T-helper 2 cell treated with Interferon-gamma antibody and Interleukin-4, amounts not matched to agents 5 μg/mL and 100 μg/mL, for 36 hours (primary cell): ENCODE data around the gene MED14.

Experiments used
- DNase-seq: peaks from one replicate; pipeline ENCODE4 v3.0.0; 2021; ENCODE audit warnings: low spot score
- H3K27ac Mint-ChIP-seq: one replicate; pipeline ENCODE4 v1.8.0; 2021; ENCODE audit warnings: mild to moderate bottlenecking, mixed read lengths
- H3K27me3 Mint-ChIP-seq: one replicate; pipeline ENCODE4 v1.8.0; 2021; ENCODE audit warnings: low read depth, mixed read lengths
- H3K36me3 Mint-ChIP-seq: one replicate; pipeline ENCODE4 v1.8.0; 2021; ENCODE audit warnings: low read depth, mixed read lengths
- H3K4me1 Mint-ChIP-seq: one replicate; pipeline ENCODE4 v1.8.0; 2021; ENCODE audit warnings: low read depth, mixed read lengths
- H3K4me3 Mint-ChIP-seq: one replicate; pipeline ENCODE4 v1.8.0; 2022; ENCODE audit warnings: mild to moderate bottlenecking, moderate library complexity, mixed read lengths
- H3K9me3 Mint-ChIP-seq: one replicate; pipeline ENCODE4 v1.8.0; 2021; ENCODE audit warnings: mixed read lengths

Gene MED14

GRCh38 chrX:40628506-40628905, 106.8 kb downstream of the MED14 start:
- no peak for DNase-seq
- no peak overlapping the region for H3K4me3 Mint-ChIP-seq
- no peaks in the 10 kb centered on the region for H3K9me3 Mint-ChIP-seq
- H3K4me1 Mint-ChIP-seq = no peaks in the 10 kb centered on the region
- no peaks in the 10 kb centered on the region for H3K27me3 Mint-ChIP-seq
- H3K36me3 Mint-ChIP-seq = peaks cover 21% of the 10 kb centered on the region
- no peak overlapping the region for H3K27ac Mint-ChIP-seq

GRCh38 chrX:40625294-40625693, 110.0 kb downstream of the MED14 start:
- H3K27ac Mint-ChIP-seq = no peak overlapping the region
- peaks cover 8% of the 10 kb centered on the region for H3K36me3 Mint-ChIP-seq
- no peaks in the 10 kb centered on the region for H3K9me3 Mint-ChIP-seq
- no peaks in the 10 kb centered on the region for H3K4me1 Mint-ChIP-seq
- no peaks in the 10 kb centered on the region for H3K27me3 Mint-ChIP-seq
- DNase-seq = no peak
- no peak overlapping the region for H3K4me3 Mint-ChIP-seq

- Mint-ChIP-seq H3K27ac (no peak overlapping the region), H3K36me3 (peaks cover 8% of the 10 kb centered on the region), H3K4me3 (no peak overlapping the region), H3K9me3 (no peaks in the 10 kb centered on the region), H3K27me3 (no peaks in the 10 kb centered on the region), H3K4me1 (no peaks in the 10 kb centered on the region)
- DNase-seq = no peak
These were observed 111.7 kb downstream of the MED14 start for GRCh38 chrX:40623665-40624064.

GRCh38 chrX:40623139-40623536, 112.2 kb downstream of the MED14 start, which contains the start of gene MPC1L:
Gene MPC1L, plus strand, starts transcription at chrX:40623428. Its CDS starts 138 bp downstream, at chrX:40623566.
- H3K9me3 Mint-ChIP-seq = no peaks in the 10 kb centered on the region
- no peaks in the 10 kb centered on the region for H3K4me1 Mint-ChIP-seq
- H3K4me3 Mint-ChIP-seq = no peak within 1 kb of the TSS
- H3K27ac Mint-ChIP-seq = no peak within 1 kb of the TSS
- DNase-seq = no peak
- H3K27me3 Mint-ChIP-seq = no peaks in the 10 kb centered on the region
- H3K36me3 Mint-ChIP-seq = peaks cover 5% of the 10 kb centered on the region

- DNase-seq = no peak
- Mint-ChIP-seq H3K27ac (no peak overlapping the region), H3K9me3 (no peaks in the 10 kb centered on the region), H3K4me1 (no peaks in the 10 kb centered on the region), H3K27me3 (no peaks in the 10 kb centered on the region), H3K36me3 (peaks cover under 1% of the 10 kb centered on the region), H3K4me3 (no peak overlapping the region)
These were observed 112.7 kb downstream of the MED14 start for GRCh38 chrX:40622479-40623138.

- no peaks in the 10 kb centered on the region for H3K9me3 Mint-ChIP-seq
- no peak overlapping the region for H3K4me3 Mint-ChIP-seq
- DNase-seq = no peak
- H3K36me3 Mint-ChIP-seq = no peaks in the 10 kb centered on the region
- no peaks in the 10 kb centered on the region for H3K27me3 Mint-ChIP-seq
- H3K4me1 Mint-ChIP-seq = no peaks in the 10 kb centered on the region
- H3K27ac Mint-ChIP-seq = no peak overlapping the region
These were observed 117.8 kb downstream of the MED14 start for GRCh38 chrX:40617566-40617965.

- H3K27me3 Mint-ChIP-seq = no peaks in the 10 kb centered on the region
- H3K4me3 Mint-ChIP-seq = no peak overlapping the region
- H3K36me3 Mint-ChIP-seq = no peaks in the 10 kb centered on the region
- H3K27ac Mint-ChIP-seq = no peak overlapping the region
- no peaks in the 10 kb centered on the region for H3K4me1 Mint-ChIP-seq
- no peaks in the 10 kb centered on the region for H3K9me3 Mint-ChIP-seq
- no peak for DNase-seq
These were observed 119.4 kb downstream of the MED14 start for GRCh38 chrX:40615976-40616375.

- Mint-ChIP-seq H3K27me3 (no peaks in the 10 kb centered on the region), H3K4me1 (no peaks in the 10 kb centered on the region), H3K27ac (no peak overlapping the region), H3K4me3 (no peak overlapping the region), H3K9me3 (no peaks in the 10 kb centered on the region), H3K36me3 (no peaks in the 10 kb centered on the region)
- DNase-seq = no peak
These were observed 122.8 kb downstream of the MED14 start for GRCh38 chrX:40612511-40612910.

GRCh38 chrX:40607381-40607780, 128.0 kb downstream of the MED14 start:
- Mint-ChIP-seq H3K27ac (no peak overlapping the region), H3K36me3 (peaks cover 6% of the 10 kb centered on the region), H3K4me3 (no peak overlapping the region), H3K9me3 (no peaks in the 10 kb centered on the region), H3K27me3 (no peaks in the 10 kb centered on the region), H3K4me1 (no peaks in the 10 kb centered on the region)
- no peak for DNase-seq

GRCh38 chrX:40603446-40603845, 131.9 kb downstream of the MED14 start:
- peaks cover 24% of the 10 kb centered on the region for H3K36me3 Mint-ChIP-seq
- no peaks in the 10 kb centered on the region for H3K27me3 Mint-ChIP-seq
- no peak overlapping the region for H3K4me3 Mint-ChIP-seq
- H3K9me3 Mint-ChIP-seq = no peaks in the 10 kb centered on the region
- no peak for DNase-seq
- no peaks in the 10 kb centered on the region for H3K4me1 Mint-ChIP-seq
- no peak overlapping the region for H3K27ac Mint-ChIP-seq
